AG09319 (cell line): Measurements from ENCODE around the gene GPR39.

Source experiments
- DNase-seq: peaks from one replicate; pipeline ENCODE4 v3.0.0-alpha.2; 2010; ENCODE audit warnings: low read depth; ENCODE audit errors: extremely low read depth
- TF ChIP-seq, protein P1 (sequence below): IDR thresholded peaks from 2 replicates; pipeline ENCODE4 v1.5.1; 2011; ENCODE audit warnings: low read depth, mild to moderate bottlenecking, inconsistent platforms, low read length, moderate library complexity

Gene GPR39

DNA sequence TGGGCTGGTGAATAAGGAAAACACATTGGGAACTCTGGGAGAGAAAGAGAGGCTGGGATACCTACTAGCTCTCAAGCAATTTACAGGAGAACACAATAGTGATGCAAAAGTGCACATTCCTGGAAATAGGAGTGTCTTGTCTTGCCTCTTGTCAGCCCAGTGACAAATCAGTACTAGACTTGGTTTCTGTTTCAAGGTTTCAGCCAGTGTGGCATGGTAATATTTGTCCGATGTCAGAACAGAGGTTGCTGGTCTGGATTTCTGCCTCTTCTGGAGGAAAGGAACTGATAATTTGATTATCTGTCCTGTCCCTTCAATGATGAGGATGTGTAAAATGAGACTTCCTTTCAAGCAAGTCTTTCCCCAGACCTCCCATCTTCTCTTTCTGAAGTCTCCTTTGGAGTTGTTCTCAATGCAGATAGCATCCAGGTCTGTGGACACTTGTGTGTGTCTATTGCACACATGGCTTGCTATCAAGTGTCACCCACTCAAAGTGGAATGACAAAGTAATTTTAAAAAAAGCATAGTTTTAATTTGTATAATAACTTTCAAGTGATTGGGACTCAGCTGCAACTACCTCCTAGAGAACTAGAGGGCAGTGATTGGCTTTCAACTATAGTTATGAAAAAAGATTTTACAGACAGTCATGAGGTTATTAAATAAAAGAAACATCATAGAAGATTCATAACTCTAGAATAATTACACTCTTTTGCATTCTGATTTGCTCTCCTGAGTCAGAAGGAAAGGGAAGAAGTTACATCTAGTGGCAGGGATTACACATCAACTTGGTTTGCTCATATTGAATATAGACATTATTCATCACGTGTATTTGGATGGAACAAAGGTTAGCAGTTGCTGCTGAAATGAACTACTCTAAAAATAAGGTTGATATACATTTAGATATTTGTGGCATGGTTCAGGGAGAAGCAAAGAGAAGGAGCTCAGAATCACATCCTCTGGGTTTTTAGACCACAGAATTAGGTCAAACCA, 4.5 kb downstream of the GPR39 start:
- TF ChIP-seq, protein P1, sequence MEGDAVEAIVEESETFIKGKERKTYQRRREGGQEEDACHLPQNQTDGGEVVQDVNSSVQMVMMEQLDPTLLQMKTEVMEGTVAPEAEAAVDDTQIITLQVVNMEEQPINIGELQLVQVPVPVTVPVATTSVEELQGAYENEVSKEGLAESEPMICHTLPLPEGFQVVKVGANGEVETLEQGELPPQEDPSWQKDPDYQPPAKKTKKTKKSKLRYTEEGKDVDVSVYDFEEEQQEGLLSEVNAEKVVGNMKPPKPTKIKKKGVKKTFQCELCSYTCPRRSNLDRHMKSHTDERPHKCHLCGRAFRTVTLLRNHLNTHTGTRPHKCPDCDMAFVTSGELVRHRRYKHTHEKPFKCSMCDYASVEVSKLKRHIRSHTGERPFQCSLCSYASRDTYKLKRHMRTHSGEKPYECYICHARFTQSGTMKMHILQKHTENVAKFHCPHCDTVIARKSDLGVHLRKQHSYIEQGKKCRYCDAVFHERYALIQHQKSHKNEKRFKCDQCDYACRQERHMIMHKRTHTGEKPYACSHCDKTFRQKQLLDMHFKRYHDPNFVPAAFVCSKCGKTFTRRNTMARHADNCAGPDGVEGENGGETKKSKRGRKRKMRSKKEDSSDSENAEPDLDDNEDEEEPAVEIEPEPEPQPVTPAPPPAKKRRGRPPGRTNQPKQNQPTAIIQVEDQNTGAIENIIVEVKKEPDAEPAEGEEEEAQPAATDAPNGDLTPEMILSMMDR: peak; percentile 24
- DNase-seq: no peak

DNA sequence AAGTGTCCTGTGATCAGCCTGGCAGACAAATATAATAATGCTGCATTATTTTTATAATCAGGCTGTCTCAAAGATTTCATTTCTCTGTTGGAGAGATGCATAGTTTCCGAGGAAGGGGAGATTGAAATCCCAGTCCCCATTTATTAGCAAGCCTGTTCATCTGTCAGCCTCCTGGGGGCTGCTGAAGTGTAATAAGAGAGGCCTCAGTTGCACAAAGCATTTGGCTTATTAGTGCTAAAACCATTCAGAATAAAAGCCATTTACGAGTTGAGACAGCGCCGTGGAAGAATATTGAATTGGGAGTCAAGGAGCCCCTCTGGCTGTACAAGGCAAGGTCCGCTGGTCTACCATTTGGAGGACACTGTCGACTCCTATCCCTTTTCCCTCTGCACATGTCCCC, 6.1 kb downstream of the GPR39 start:
- TF ChIP-seq, protein P1: no peak
- no peak for DNase-seq

DNA sequence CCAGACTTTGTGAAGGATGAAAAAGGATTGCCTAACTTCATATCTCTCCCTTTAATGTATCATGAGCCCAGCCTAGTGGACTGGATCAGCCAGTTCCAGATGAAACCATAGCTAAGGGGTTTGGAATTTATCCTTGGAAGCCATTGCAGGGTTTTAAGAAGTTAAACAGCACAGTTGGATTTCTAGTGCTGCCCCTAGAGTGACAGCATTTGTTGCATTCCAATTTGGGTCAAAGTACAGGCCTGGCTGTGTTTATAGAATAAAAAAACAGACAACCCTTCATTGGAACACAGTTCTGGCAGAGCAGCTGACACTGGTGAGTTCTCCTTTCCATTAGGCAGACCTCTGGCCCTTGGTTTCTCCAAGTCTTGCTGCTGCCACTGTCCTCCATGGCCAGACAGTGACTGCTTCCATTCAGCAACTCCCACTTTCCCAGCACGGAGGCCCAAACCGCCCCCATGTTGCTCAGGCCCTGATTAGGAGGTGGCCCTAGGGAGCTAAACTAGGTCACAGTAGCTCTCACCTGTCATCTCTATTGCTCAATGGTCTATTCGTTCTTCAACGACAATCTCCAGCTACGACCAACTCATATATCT, 8.0 kb downstream of the GPR39 start:
- DNase-seq: no peak
- TF ChIP-seq, protein P1: peak; percentile 21

DNA sequence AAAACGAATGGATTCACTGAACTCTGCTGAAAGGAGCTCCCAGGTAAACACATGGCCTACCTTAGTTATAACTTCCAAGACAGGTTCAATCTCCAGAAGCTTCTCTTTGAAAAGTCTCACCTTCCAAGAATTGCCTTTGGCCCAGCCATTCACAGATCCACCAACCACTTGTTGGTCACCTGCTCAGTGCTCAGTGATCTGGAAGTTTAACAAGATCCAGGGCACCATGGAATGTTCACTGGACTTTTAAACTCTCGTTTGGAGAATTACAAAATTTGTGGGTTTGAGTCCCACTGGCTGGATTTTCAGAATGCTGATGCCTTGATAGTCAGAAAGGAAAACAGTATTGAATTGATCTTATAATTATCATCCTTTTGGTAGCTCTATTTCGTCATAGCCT, 9.4 kb downstream of the GPR39 start:
- TF ChIP-seq, protein P1: no peak
- no peak for DNase-seq

DNA sequence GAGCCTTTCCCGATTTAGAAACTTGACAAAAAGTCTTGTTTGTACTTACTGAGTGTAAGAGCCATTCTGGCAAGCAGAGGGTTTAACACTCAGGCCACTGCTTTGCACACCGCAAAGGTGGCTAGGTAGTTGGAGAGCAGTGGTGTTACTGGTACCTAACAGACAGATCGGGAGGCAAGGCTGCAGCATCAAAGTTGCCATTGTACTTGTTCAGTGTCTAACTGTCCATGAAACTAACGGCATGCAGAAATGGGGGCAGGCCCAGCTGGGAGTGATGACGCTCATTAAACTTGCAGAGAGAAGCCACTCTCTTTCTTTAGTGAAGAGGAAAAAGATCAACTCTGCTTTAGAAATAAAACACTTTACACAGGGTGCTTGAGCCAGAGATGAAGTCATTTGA, 10.1 kb downstream of the GPR39 start:
- DNase-seq: no peak
- TF ChIP-seq, protein P1: no peak

DNA sequence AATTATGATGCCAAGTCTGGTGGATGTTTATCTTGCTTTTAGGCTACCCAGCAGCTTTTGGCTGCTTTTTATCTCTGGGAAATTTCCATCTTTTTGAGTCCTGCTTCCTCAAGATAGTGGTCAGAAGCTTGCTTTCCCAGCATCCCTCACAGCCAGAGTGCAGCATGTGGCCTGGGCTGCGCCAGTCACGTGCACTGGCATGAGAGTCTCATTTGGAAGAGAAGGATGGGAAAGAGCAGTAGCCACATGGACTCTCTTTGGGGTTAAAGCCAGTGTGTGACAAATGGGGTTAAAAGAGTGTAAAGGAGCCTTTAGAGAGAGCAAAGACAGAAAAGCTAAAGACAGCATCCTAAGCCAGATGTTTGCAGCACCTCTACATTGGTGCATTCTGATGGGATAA, 12.7 kb downstream of the GPR39 start:
- TF ChIP-seq, protein P1: no peak
- DNase-seq: no peak

DNA sequence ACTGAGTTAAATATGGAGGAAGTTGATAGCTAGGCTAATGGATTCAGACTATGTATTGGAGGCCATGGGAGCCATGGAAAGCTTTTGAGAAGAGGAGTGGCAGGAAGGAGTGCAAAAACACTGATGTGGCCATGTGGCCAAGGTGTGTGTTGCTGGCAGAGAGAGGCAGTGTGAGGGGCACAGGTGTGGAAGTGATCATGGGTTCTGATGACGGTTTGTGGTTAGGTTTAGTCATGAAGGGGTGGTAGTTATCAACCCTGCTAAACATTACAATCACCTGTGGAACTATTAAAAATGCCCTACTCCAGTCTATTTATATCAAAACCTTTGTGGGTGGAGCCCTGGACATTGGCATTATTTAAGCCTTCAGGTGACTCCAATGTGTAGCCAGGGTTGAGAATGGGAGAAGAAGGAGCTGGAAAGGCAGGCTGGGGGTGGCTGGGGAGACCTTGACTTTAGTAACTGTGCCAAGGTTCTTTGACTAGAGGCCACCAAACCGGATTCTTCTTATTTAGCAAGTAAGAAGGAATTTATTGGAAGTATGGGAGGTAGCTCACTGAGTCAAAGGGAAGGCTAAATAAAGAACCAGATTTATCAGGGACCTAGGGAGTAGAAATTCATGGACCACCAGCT, 13.5 kb downstream of the GPR39 start:
- no peak for DNase-seq
- TF ChIP-seq, protein P1: no peak
